GM12875 (cell line): ENCODE measurements around the gene FAHD2A.
A peak's percentile ranks its signal among the peaks of the same experiment; 100 is the strongest.
"Not testable (repeated sequence)": the region's sequence is repeated elsewhere in the genome, so short reads cannot be mapped to it uniquely, and the experiment has no call there.

ENCODE experiments used
- H3K4me3 ChIP-seq: one replicate; pipeline ENCODE4 v1.5.1; 2011; ENCODE audit warnings: low read depth, low read length, control low read depth
- TF ChIP-seq, protein P1 (sequence below): IDR thresholded peaks from 2 replicates; pipeline ENCODE4 v1.5.1; 2011; ENCODE audit warnings: low read depth, mild to moderate bottlenecking, control low read depth, inconsistent platforms, low read length, moderate library complexity, borderline replicate concordance; ENCODE audit not compliant: insufficient read depth

The FAHD2A gene

GRCh38 chr2:95403204-95403721, 755 bp downstream of the FAHD2A start:
- H3K4me3 ChIP-seq = peak overlapping the region; percentile 88
- TF ChIP-seq, protein P1, sequence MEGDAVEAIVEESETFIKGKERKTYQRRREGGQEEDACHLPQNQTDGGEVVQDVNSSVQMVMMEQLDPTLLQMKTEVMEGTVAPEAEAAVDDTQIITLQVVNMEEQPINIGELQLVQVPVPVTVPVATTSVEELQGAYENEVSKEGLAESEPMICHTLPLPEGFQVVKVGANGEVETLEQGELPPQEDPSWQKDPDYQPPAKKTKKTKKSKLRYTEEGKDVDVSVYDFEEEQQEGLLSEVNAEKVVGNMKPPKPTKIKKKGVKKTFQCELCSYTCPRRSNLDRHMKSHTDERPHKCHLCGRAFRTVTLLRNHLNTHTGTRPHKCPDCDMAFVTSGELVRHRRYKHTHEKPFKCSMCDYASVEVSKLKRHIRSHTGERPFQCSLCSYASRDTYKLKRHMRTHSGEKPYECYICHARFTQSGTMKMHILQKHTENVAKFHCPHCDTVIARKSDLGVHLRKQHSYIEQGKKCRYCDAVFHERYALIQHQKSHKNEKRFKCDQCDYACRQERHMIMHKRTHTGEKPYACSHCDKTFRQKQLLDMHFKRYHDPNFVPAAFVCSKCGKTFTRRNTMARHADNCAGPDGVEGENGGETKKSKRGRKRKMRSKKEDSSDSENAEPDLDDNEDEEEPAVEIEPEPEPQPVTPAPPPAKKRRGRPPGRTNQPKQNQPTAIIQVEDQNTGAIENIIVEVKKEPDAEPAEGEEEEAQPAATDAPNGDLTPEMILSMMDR = peak; percentile 38; the same call in 1 of the 2 replicates

DNA sequence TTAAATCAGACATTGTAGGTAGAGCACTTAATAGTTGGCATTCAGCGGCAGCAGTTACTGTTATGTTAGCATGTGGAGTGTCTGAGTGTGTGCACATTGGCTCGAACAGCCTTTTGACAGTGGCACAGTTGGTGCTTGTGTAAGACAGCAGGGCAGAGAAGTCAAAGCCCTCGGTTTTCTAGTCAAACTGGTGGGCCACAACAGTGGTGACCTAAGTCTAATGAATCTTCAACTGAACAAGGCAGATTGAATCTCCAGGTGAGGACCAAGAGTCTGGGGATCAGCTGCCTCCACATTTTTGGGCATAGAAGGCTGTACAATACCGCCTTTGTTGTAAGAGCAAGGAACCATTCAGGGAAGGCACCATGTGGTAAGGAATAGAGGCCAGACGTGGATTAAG, 1.3 kb downstream of the FAHD2A start:
- H3K4me3 ChIP-seq = not testable (repeated sequence)

DNA sequence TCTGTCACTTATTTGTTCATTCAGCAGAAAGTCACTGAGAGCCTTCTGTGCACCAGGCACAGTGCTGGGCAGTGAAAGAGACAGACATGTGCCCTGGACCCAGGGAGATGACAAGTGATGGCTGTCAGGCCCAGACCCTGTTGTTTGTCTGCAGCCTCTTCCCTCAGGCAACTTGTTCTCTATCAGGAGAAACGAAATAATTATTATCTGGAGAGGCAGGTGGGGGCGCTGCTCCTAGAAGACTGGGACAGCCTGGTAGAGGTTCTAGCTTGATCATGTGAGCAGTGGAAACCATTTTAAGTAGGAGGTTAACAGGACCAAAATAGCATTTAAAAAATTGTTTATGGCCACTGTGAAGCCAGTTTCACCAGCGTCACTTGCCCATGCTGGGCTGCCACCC, 2.2 kb downstream of the FAHD2A start:
- not testable (repeated sequence) for H3K4me3 ChIP-seq

- H3K4me3 ChIP-seq = not testable (repeated sequence)
These were observed 8.7 kb downstream of the FAHD2A start for GRCh38 chr2:95411239-95411638.

DNA sequence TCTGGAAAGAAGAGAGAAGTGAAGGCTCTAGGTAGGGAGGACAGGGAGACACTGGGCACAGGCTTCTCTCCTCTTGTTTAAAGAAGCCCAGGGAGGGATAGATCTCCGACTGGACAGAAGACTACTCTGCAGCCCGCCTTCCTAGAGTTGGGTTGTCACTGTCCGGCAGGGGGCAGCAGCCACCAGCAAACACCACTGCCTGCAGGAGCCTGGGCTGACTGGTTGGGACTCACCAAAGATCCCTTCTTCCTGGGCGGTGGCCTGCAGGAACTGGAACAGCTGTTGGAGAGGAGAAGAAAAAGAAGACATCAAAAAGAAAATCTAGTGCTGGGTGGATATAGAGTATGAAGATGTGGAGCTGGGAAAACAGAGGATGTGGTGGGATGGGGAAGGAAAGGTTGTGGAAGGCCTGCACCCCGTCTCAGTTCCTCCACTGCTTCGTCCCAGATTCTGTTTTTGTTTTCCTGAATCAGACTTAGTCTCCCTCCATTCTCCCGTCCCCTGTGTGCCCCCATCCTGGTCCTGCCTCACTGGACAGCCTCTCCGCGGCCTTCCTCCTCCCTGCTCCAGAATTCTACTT, 11.6 kb downstream of the FAHD2A start:
- not testable (repeated sequence) for H3K4me3 ChIP-seq
- TF ChIP-seq, protein P1 = peak; percentile 77

DNA sequence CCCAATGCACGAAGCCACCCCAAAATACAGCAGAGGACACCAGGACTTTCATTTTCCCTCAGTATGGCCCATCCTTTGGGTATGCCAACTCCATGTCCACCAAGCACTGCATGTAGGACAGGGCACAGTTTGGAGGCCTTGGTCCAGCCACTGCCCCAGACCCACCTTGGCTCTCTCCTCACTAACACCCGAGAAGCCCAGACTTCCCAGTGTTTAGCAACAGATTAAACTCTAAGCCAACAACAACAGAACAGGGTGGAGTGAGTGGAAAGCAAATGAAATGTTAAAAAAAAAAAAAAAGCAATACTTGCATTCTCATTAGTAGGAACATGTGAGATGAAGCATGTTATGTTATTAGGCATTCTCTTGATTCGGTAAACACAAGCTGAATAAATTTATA, 12.6 kb downstream of the FAHD2A start:
- not testable (repeated sequence) for H3K4me3 ChIP-seq

- H3K4me3 ChIP-seq = not testable (repeated sequence)
These were observed 13.1 kb downstream of the FAHD2A start for GRCh38 chr2:95415561-95415960.

DNA sequence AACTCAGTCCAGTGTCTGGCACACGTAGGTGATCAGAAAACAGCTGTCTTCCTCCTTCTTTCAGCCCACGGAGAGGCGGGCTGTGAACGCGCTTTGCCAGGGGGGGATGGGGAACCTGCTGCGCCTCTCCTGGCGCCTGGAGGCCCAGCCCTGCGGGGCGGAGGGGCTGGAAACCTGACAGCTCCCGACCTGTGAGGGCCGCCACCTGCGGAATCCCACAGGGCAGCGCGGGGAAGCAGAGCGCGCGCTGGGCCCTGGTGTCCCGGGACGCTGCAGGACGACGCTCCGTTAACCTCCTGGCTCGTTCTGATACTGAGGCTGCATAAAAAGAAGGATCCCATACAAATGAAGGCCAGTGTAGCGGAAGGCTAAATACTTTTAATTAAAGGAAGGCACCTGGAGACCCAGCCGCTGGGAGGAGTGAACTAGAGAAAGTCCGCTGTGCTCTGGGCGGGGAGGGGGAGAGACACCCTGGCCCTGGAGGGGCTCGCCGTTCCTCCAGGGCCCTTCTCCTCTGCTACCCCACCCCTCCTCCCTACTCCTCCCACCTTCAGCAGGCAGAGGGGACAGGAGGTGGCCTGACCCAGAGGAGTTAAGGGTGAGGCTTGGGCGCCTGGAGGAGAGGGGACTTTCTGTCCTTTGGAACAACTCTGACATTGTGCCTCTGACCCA, 24.8 kb downstream of the FAHD2A start:
- not testable (repeated sequence) for H3K4me3 ChIP-seq

- not testable (repeated sequence) for H3K4me3 ChIP-seq
These were observed 27.4 kb downstream of the FAHD2A start for GRCh38 chr2:95429748-95430467.

- H3K4me3 ChIP-seq = not testable (repeated sequence)
These were observed 30.9 kb downstream of the FAHD2A start for GRCh38 chr2:95433373-95433772.

DNA sequence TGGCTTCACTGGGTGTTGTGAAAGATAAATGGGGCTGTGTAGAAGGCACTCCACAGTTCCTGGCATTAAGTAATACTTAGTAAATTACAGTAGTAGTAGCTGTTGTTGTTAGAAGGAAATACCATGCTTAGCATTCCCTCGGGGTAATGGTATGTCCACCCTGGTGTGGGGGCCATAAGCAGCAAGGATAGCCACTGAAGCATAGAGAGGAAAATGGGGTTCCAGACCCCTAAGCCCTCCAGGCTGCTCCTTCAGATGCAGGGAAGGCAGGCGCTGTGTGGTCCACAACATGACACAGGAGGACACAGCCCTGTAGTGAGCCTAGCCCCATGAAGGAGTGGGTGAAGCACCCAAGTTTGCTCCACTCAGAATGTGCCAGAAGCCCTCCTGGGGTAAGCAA, 31.5 kb downstream of the FAHD2A start:
- H3K4me3 ChIP-seq = not testable (repeated sequence)

DNA sequence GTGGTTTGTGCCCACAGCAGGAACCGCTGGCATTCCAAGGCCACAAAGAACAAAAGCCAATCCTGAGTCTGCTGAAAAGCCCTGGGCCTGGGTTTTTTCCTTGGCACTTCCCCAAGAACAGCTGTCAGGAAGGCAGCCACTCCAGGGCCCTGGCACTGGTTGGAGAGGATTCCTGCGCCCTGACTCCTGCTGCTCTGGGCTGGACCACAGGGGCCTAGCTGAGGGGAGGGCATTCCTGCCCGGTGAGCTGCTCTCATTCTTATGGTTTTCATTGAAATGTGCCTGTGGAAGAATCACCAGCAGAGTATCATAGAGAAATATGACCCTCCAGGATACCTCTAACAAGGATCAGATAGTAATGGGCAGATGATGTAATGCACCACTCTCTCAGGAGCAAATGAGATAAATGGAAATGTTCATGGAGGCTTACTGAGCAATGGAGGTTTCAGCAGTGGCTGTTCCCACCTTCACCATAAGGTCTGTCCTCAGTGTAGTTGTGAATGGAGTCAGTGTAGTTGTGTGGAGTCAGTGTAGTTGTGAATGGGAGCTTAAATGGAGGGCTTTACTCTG, 32.1 kb downstream of the FAHD2A start:
- not testable (repeated sequence) for H3K4me3 ChIP-seq

- not testable (repeated sequence) for H3K4me3 ChIP-seq
These were observed 32.8 kb downstream of the FAHD2A start for GRCh38 chr2:95435162-95435871.

DNA sequence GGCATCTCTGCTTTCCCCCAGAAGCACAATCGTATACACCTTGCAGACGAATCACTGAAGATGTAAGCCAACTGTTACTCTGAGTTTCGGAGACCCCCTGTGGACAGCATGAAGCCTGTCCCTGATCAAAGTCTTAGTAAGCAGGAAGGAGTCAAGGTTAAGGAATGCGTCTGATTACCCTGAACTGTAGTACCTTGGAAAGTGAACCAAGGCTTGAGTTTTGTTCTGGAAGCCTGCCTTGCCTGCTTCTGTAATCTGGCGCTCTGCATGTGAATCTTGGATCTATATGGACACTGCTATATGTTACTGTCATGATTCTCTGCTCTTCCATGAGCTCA, 33.3 kb downstream of the FAHD2A start:
- H3K4me3 ChIP-seq = not testable (repeated sequence)

DNA sequence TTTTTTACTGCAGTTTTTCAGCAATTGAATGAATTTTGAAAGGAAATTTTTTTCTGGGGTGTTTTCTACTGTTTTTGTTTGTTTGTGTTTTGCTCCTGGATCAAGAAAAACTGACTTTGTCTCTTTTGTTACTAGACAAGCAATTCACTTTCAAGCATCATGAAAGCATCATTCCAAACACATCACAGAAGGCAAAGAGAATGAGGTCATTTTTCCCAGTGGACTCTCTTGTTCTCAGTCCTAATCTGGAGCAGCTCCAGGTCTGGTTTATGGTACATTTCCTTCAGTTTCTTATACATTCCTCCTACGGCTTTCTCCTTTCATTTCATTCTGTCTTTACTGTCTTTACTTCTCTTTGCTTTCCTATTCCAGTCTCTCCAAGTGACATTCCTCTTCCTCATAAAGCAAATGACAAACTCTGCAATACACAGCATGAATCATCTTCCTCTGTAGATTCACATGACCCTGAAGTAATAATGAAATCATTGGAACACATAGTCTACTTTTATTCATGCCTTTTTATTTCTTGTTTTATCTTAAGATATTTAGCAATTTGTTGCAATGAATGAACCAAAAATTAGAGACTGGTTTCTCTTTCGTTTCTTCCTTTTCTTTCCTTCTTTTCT, 40.1 kb downstream of the FAHD2A start:
- H3K4me3 ChIP-seq = not testable (repeated sequence)

- not testable (repeated sequence) for H3K4me3 ChIP-seq
These were observed 42.8 kb downstream of the FAHD2A start for GRCh38 chr2:95445317-95445716.

GRCh38 chr2:95463292-95463691, 60.8 kb downstream of the FAHD2A start:
- H3K4me3 ChIP-seq = not testable (repeated sequence)
